Measurements from ENCODE around the gene SRRT. TPM values are rescaled to one million over a fixed set of nuclear protein-coding genes. Genes with fewer than 3 reads are reported as not detected.

The SRRT gene
- total RNA-seq, 4 donors from 2014 or later: 35.0 to 47.3 (median 39.8) TPM

- in situ Hi-C loops (cut with MboI; ENCODE audit: low sequenced_read_pairs in 4 of 4): no loop called here
- no peaks in the 10 kb centered on the region for H3K27me3 ChIP-seq
- no peak overlapping the region for H3K27ac ChIP-seq
- H3K36me3 ChIP-seq: peaks cover 0 to 71% of the 10 kb centered on the region in 2 donors
- no peak overlapping the region for H3K4me3 ChIP-seq
- ATAC-seq (no peak), DNase-seq (no peak)
- TF ChIP-seq CTCF (IDR thresholded peaks at IDR 0.05 in 4 of 5, conservative IDR thresholded peaks at IDR 0.05 in 1 of 5) (no peak), POLR2A (IDR thresholded peaks at IDR 0.05) (no peak)
- H3K4me1 ChIP-seq: peaks cover 26 to 27% of the 10 kb centered on the region in 2 donors
- no peaks in the 10 kb centered on the region for H3K9me3 ChIP-seq
- intact Hi-C loops (cut with DNase I; ENCODE audit: low total_unique reads): no loop called here
Observed at GRCh38 chr7:100881136-100881535, 6.2 kb downstream of the SRRT start.

- intact Hi-C loops (cut with DNase I; ENCODE audit: low total_unique reads) (no loop called here), in situ Hi-C loops (cut with MboI; ENCODE audit: low sequenced_read_pairs in 4 of 4) (no loop called here)
- no peak for DNase-seq
- no peak for TF ChIP-seq POLR2A (IDR thresholded peaks at IDR 0.05)
- no peak for TF ChIP-seq CTCF (IDR thresholded peaks at IDR 0.05 in 4 of 5, conservative IDR thresholded peaks at IDR 0.05 in 1 of 5)
- H3K9me3 ChIP-seq: no peaks in the 10 kb centered on the region
- no peak overlapping the region for H3K27ac ChIP-seq
- peaks cover 15 to 16% of the 10 kb centered on the region in 2 donors for H3K4me1 ChIP-seq
- no peak overlapping the region for H3K4me3 ChIP-seq
- ATAC-seq: no peak
- no peaks in the 10 kb centered on the region for H3K27me3 ChIP-seq
- H3K36me3 ChIP-seq: peaks cover 0 to 75% of the 10 kb centered on the region in 2 donors
Observed at GRCh38 chr7:100882201-100882600, 7.3 kb downstream of the SRRT start.

GRCh38 chr7:100882785-100883526 lies 8.1 kb downstream of the SRRT start:
- no peak for ATAC-seq
- intact Hi-C loops (cut with DNase I; ENCODE audit: low total_unique reads): no loop called here
- H3K36me3 ChIP-seq: peaks cover 0 to 83% of the 10 kb centered on the region in 2 donors
- H3K9me3 ChIP-seq: no peaks in the 10 kb centered on the region
- TF ChIP-seq POLR2A (IDR thresholded peaks at IDR 0.05) (no peak), CTCF (IDR thresholded peaks at IDR 0.05 in 4 of 5, conservative IDR thresholded peaks at IDR 0.05 in 1 of 5) (no peak)
- no peaks in the 10 kb centered on the region for H3K27me3 ChIP-seq
- no peak overlapping the region for H3K4me3 ChIP-seq
- in situ Hi-C loops (cut with MboI; ENCODE audit: low sequenced_read_pairs in 4 of 4): no loop called here
- no peak overlapping the region for H3K27ac ChIP-seq
- no peak for DNase-seq
- H3K4me1 ChIP-seq: peaks cover 11 to 13% of the 10 kb centered on the region in 2 donors

- intact Hi-C loops (cut with DNase I; ENCODE audit: low total_unique reads): no loop called here
- no peak for DNase-seq
- ATAC-seq: no peak
- TF ChIP-seq POLR2A (IDR thresholded peaks at IDR 0.05) (no peak), CTCF (IDR thresholded peaks at IDR 0.05 in 4 of 5, conservative IDR thresholded peaks at IDR 0.05 in 1 of 5) (no peak)
- Histone ChIP-seq H3K36me3 (peaks cover 0 to 85% of the 10 kb centered on the region in 2 donors), H3K4me1 (peaks cover 16% of the 10 kb centered on the region in 2 donors), H3K27me3 (no peaks in the 10 kb centered on the region), H3K27ac (no peak overlapping the region), H3K4me3 (no peak overlapping the region), H3K9me3 (no peaks in the 10 kb centered on the region)
- in situ Hi-C loops (cut with MboI; ENCODE audit: low sequenced_read_pairs in 4 of 4): no loop called here
Observed at GRCh38 chr7:100884736-100885439, 10.0 kb downstream of the SRRT start.

All from gastrocnemius medialis (tissue), 4 donors.